Sigmoid colon (tissue), 7 donors: Measurements from ENCODE around the gene PGM1. TPM values are rescaled to one million over a fixed set of nuclear protein-coding genes. Genes with fewer than 3 reads are reported as not detected.

Experiments used
- DNase-seq: peaks from one replicate; pipeline ENCODE4 v3.0.0-alpha.2; 2019
- H3K27ac ChIP-seq, 4 donors: fragments of 200-600 bp; sonication (generic); one replicate each; pipeline ENCODE4 v1.5.1; 2016 to 2019; ENCODE audit warnings: mild to moderate bottlenecking in 1 of 4
- H3K27me3 ChIP-seq, 3 donors: fragments of 200-600 bp; sonication (generic); one replicate each; pipeline ENCODE4 v1.5.1; 2019; ENCODE audit warnings: mild to moderate bottlenecking in 1 of 3
- H3K36me3 ChIP-seq, 4 donors: fragments of 200-600 bp; sonication (generic); one replicate each; pipeline ENCODE4 v1.5.1; 2016 to 2019
- H3K4me1 ChIP-seq, 4 donors: fragments of 200-600 bp; sonication (generic); one replicate each; pipeline ENCODE4 v1.5.1; 2017 to 2019
- H3K4me3 ChIP-seq, 4 donors: fragments of 200-600 bp; sonication (generic); one replicate each; pipeline ENCODE4 v1.5.1; 2017 to 2019; ENCODE audit warnings: mild to moderate bottlenecking in 2 of 4, moderate library complexity in 1 of 4
- H3K9me3 ChIP-seq, 4 donors: fragments of 200-600 bp in 3 of 4; sonication (generic) in 3 of 4; one replicate each; pipeline versions ENCODE4 v1.5.1 to v1.6.1; 2013 to 2019
- CTCF ChIP-seq, 4 experiments: fragments of 450-650 bp in 3 of 4; fragments of 200-600 bp in 1 of 4; IDR thresholded peaks; one replicate each; pipeline ENCODE4 v1.5.1; 2016 to 2019; ENCODE audit warnings: antibody characterized with exemption in 4 of 4, mild to moderate bottlenecking in 3 of 4, moderate library complexity in 2 of 4
- EP300 ChIP-seq, 4 donors: sonication (generic); formaldehyde crosslinking; IDR thresholded peaks; one replicate each; pipeline ENCODE4 v1.6.1; 2017; ENCODE audit warnings: antibody characterized with exemption in 4 of 4
- POLR2A ChIP-seq, 2 donors: fragments of 450-650 bp; IDR thresholded peaks; one replicate each; pipeline ENCODE4 v1.6.1; 2016; ENCODE audit warnings: antibody characterized with exemption in 2 of 2, mild to moderate bottlenecking in 2 of 2, moderate library complexity in 2 of 2
- POLR2AphosphoS5 ChIP-seq, 4 donors: sonication (generic); formaldehyde crosslinking; IDR thresholded peaks; one replicate each; pipeline ENCODE4 v1.6.1; 2017; ENCODE audit warnings: antibody characterized with exemption in 4 of 4
- WGBS, 2 donors: extraction: QIAGEN DNeasy Blood & Tissue Kit; methylation state at CpG; one replicate each; pipeline ENCODE4 v1.1.7; 2013; 5-methylcytosine and 5-hydroxymethylcytosine counted together
- intact Hi-C: fragments of 100-400 bp; cut with DNase I; formaldehyde crosslinking; loops from one replicate; pipeline ENCODE4 v1.15.1; 2023
- polyA plus RNA-seq, 3 donors: library from polyadenylated mRNA; stranded (reverse); fragments of 200-250 nt; gene quantifications; one replicate each; pipeline ENCODE4 v1.2.3, GENCODE V29; 2013
- total RNA-seq, 4 donors: library from RNA; depleted of rRNA; stranded (reverse); fragments of >200 nt; gene quantifications; one replicate each; pipeline ENCODE4 v1.1.0, GENCODE V29; 2016
- donor health status: healthy with polysubstance abuse.
- donor health status: Bipolar disorder and iron deficiency.
- donor health status: healthy.

The PGM1 gene
- total and polyA plus RNA-seq, 7 donors, result 36.1 to 59.6 (median 53.5) TPM

GRCh38 chr1:63675420-63675931 is 82.3 kb downstream of the PGM1 start:
- TF ChIP-seq CTCF (IDR thresholded peaks at IDR 0.05) (no peak), POLR2AphosphoS5 (IDR thresholded peaks at IDR 0.05) (no peak), POLR2A (IDR thresholded peaks at IDR 0.05) (no peak), EP300 (IDR thresholded peaks at IDR 0.05) (no peak)
- no peak overlapping the region for H3K4me3 ChIP-seq
- H3K4me1 ChIP-seq, result peaks cover 0 to 19% (median 12%) of the 10 kb centered on the region in 4 donors
- peaks cover 0 to 2% (median 0%) of the 10 kb centered on the region in 4 donors for H3K9me3 ChIP-seq
- no peaks in the 10 kb centered on the region for H3K36me3 ChIP-seq
- 88 to 89% methylated on average over 9 of the region's 9 CpGs for WGBS, 2 donors
- DNase-seq, result no peak
- H3K27ac ChIP-seq, result peak overlapping the region; percentile 1 to 61 (median 51)
- no peaks in the 10 kb centered on the region for H3K27me3 ChIP-seq
- intact Hi-C loops, result loop anchor here (2.0 kb wide), 1 partner anchor 567 kb away; no protein-coding TSS in a partner anchor

GRCh38 chr1:63677497-63677896 is 84.3 kb downstream of the PGM1 start:
- 89 to 90% methylated on average over 3 of the region's 3 CpGs for WGBS, 2 donors
- no peaks in the 10 kb centered on the region for H3K27me3 ChIP-seq
- TF ChIP-seq CTCF (IDR thresholded peaks at IDR 0.05) (no peak), POLR2A (IDR thresholded peaks at IDR 0.05) (no peak), EP300 (IDR thresholded peaks at IDR 0.05) (no peak), POLR2AphosphoS5 (IDR thresholded peaks at IDR 0.05) (no peak)
- peaks cover 0 to 5% (median 0%) of the 10 kb centered on the region in 4 donors for H3K9me3 ChIP-seq
- no peak overlapping the region for H3K27ac ChIP-seq
- H3K4me3 ChIP-seq, result no peak overlapping the region
- H3K4me1 ChIP-seq, result peaks cover 0 to 19% (median 12%) of the 10 kb centered on the region in 4 donors
- no peaks in the 10 kb centered on the region for H3K36me3 ChIP-seq
- intact Hi-C loops, result no loop called here
- DNase-seq, result no peak

GRCh38 chr1:63678200-63678599 is 85.0 kb downstream of the PGM1 start:
- intact Hi-C loops, result no loop called here
- DNase-seq, result no peak
- Histone ChIP-seq H3K27ac (no peak overlapping the region), H3K36me3 (no peaks in the 10 kb centered on the region), H3K4me3 (no peak overlapping the region), H3K9me3 (peaks cover 0 to 5% (median 0%) of the 10 kb centered on the region in 4 donors), H3K4me1 (peaks cover 0 to 19% (median 12%) of the 10 kb centered on the region in 4 donors), H3K27me3 (no peaks in the 10 kb centered on the region)
- no peak for TF ChIP-seq CTCF (IDR thresholded peaks at IDR 0.05)
- no peak for TF ChIP-seq POLR2AphosphoS5 (IDR thresholded peaks at IDR 0.05)
- no peak for TF ChIP-seq POLR2A (IDR thresholded peaks at IDR 0.05)
- no peak for TF ChIP-seq EP300 (IDR thresholded peaks at IDR 0.05)
- 32 to 72% methylated on average over 1 of the region's 1 CpG for WGBS, 2 donors

GRCh38 chr1:63679076-63679475 is 85.9 kb downstream of the PGM1 start:
- TF ChIP-seq CTCF (IDR thresholded peaks at IDR 0.05) (no peak), POLR2AphosphoS5 (IDR thresholded peaks at IDR 0.05) (no peak), POLR2A (IDR thresholded peaks at IDR 0.05) (no peak), EP300 (IDR thresholded peaks at IDR 0.05) (no peak)
- 89 to 93% methylated on average over 2 of the region's 2 CpGs for WGBS, 2 donors
- H3K27ac ChIP-seq, result no peak overlapping the region
- H3K9me3 ChIP-seq, result peaks cover 0 to 5% (median 0%) of the 10 kb centered on the region in 4 donors
- intact Hi-C loops, result no loop called here
- peaks cover 0 to 17% (median 11%) of the 10 kb centered on the region in 4 donors for H3K4me1 ChIP-seq
- DNase-seq, result no peak
- H3K36me3 ChIP-seq, result no peaks in the 10 kb centered on the region
- no peak overlapping the region for H3K4me3 ChIP-seq
- no peaks in the 10 kb centered on the region for H3K27me3 ChIP-seq

- Histone ChIP-seq H3K27me3 (no peaks in the 10 kb centered on the region), H3K27ac (no peak overlapping the region), H3K4me3 (no peak overlapping the region), H3K4me1 (peaks cover 0 to 12% (median 6%) of the 10 kb centered on the region in 4 donors), H3K36me3 (no peaks in the 10 kb centered on the region), H3K9me3 (peaks cover 0 to 5% (median 0%) of the 10 kb centered on the region in 4 donors)
- intact Hi-C loops, result no loop called here
- TF ChIP-seq POLR2AphosphoS5 (IDR thresholded peaks at IDR 0.05) (no peak), EP300 (IDR thresholded peaks at IDR 0.05) (no peak), CTCF (IDR thresholded peaks at IDR 0.05) (no peak), POLR2A (IDR thresholded peaks at IDR 0.05) (no peak)
- no peak for DNase-seq
- WGBS, 2 donors, result 91 to 93% methylated on average over 3 of the region's 3 CpGs
These were observed 86.4 kb downstream of the PGM1 start for GRCh38 chr1:63679589-63679988.
